Brain microvascular endothelial cell (primary cell): ENCODE results near the gene HMGN3.
A peak's percentile ranks its signal among the peaks of the same experiment; 100 is the strongest.

Experiments
- DNase-seq: peaks from one replicate; pipeline ENCODE4 v3.0.0-alpha.2; 2020
- H3K27ac ChIP-seq: fragments of 250-450 bp; sonication (Bioruptor Pico); 2 replicates; pipeline ENCODE4 v1.5.1; 2020; ENCODE audit warnings: mild to moderate bottlenecking, moderate library complexity
- H3K27me3 ChIP-seq: fragments of 250-450 bp; sonication (Bioruptor Pico); replicated peaks from 2 replicates; pipeline ENCODE4 v1.5.1; 2020; ENCODE audit warnings: mild to moderate bottlenecking
- H3K36me3 ChIP-seq: fragments of 250-450 bp; sonication (Bioruptor Pico); replicated peaks from 2 replicates; pipeline ENCODE4 v1.5.1; 2020; ENCODE audit warnings: mild to moderate bottlenecking
- H3K4me3 ChIP-seq: 2 replicates; pipeline ENCODE4 v1.5.1; 2011; ENCODE audit warnings: low read depth, mild to moderate bottlenecking, control low read depth, low read length, moderate library complexity
- CTCF ChIP-seq: IDR thresholded peaks from 2 replicates; pipeline ENCODE4 v1.5.1; 2011; ENCODE audit warnings: low read depth, mild to moderate bottlenecking, moderate library complexity, low read length, control low read depth, inconsistent platforms; ENCODE audit errors: missing control alignments
- in situ Hi-C: cut with HindIII; loops from 2 replicates; pipeline ENCODE4 v1.10.0; 2017; ENCODE audit warnings: low sequenced_read_pairs, low pct_ligation_motif_present

The HMGN3 gene

DNA sequence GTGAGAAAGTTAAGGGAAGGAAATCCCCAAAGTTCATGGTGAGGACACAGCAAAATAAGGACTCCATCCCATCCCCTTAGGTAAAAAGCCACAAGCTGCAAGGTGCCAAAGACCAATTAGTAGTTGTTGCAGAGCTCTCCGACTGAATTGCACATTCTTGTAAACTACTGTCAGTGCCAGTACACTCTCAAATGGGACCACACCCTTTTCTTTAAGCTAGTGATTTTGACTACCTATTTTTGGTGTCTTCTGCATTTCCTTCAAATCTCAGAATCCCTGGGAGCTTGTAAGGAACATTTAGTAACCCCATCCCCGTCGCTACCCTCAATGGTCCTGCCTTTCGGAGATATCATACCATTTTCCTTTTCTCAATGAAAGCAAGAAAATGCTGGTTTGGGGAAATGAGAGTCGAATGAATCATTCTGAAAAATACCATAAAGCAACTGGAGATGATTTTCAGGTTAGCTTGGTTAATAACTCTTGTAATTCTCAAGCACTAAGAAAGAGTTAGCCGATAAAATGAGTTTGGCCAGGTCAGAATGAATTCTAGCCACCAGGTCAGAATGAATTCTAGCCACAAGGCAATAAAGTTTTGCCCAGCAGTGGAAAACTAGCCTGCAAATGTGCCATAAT, 5.2 kb upstream of the HMGN3 start:
- DNase-seq: no peak
- H3K4me3 ChIP-seq: no peak overlapping the region
- H3K27ac ChIP-seq: no peak overlapping the region
- in situ Hi-C loops: no loop called here
- H3K27me3 ChIP-seq: no peaks in the 10 kb centered on the region
- no peak for TF ChIP-seq CTCF
- H3K36me3 ChIP-seq: no peaks in the 10 kb centered on the region

GRCh38 chr6:79238919-79239318, 4.4 kb upstream of the HMGN3 start:
- no peak for DNase-seq
- Histone ChIP-seq H3K4me3 (no peak overlapping the region), H3K27me3 (no peaks in the 10 kb centered on the region), H3K27ac (no peak overlapping the region), H3K36me3 (no peaks in the 10 kb centered on the region)
- in situ Hi-C loops: no loop called here
- no peak for TF ChIP-seq CTCF

- no peaks in the 10 kb centered on the region for H3K27me3 ChIP-seq
- in situ Hi-C loops: no loop called here
- no peak overlapping the region for H3K4me3 ChIP-seq
- H3K27ac ChIP-seq: no peak overlapping the region
- TF ChIP-seq CTCF: no peak
- no peaks in the 10 kb centered on the region for H3K36me3 ChIP-seq
- no peak for DNase-seq
Observed at GRCh38 chr6:79236711-79237110, 2.2 kb upstream of the HMGN3 start.

DNA sequence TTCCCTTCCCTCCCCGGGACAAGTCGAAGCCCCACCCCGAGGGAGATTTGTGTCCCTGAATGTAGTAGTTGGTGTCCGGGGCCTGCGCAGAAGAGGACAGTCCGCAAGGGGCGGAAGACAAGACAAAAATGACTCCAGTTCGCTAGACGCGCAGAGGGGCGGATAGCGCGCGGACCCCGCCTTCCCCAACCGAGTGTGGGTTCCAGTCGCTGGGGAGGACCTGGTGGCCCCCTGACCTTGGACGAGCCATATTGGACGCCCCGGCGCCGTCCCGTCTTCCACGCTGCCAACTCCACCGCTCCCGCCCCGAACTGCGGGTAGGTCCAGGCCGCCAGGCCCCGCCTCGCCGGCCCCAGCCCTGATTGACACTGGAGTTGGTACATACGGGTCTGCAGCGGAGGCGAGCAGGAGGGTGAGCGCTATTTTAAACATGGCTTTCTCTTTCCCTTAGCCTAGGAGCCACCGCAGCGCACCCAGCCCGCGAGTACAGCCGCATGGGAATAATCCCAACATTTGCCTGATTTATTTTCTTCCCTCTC, 802 bp downstream of the HMGN3 start:
- TF ChIP-seq CTCF: peak; percentile 58
- Histone ChIP-seq H3K36me3 (no peaks in the 10 kb centered on the region), H3K27ac (peak overlapping the region; percentile 81), H3K27me3 (no peaks in the 10 kb centered on the region), H3K4me3 (peak overlapping the region; percentile 82)
- DNase-seq: peak; percentile 90
- in situ Hi-C loops: no loop called here

DNA sequence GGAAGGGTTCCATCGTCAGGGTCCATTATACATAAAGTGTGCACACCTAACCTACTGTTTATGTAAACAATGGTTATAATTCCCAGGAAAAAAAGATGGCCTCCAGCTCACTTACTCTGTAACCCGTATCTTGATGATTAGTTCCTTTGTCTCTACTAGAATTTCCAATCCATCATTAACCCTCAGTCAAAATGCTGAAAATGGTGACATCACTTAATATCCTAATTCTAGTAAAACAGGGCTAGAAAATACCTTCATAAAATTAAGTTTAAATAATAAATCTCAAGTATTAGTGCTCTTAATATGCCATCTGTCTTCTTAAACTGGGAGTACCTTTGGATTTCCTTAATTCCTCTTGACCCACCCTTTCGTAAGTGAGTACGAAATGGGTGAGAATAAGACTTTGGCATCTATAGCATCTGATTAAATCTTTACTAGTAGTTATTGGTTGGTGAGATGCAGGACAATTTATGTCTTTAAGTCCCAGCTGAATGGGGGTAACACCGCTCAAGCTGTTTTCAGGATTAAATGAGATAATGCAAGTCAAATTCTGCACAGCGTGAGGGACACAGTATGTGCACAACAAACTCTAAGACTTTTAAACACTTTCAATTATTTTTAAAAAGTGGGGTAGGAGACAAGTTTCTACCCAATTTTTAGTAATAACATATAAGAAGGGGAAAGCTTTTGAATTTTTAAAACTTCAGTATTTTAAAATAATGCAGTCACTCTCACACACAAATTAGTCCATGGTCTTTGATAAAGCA, 1.6 kb downstream of the HMGN3 start:
- no peak for TF ChIP-seq CTCF
- in situ Hi-C loops: no loop called here
- H3K27ac ChIP-seq: peak overlapping the region; percentile 81
- DNase-seq: no peak
- H3K4me3 ChIP-seq: peak overlapping the region; percentile 82
- H3K36me3 ChIP-seq: no peaks in the 10 kb centered on the region
- no peaks in the 10 kb centered on the region for H3K27me3 ChIP-seq
